ENCODE results near the gene ARL11. TPM values are rescaled to one million over a fixed set of nuclear protein-coding genes. Genes with fewer than 3 reads are reported as not detected.
A peak's percentile ranks its signal among the peaks of the same experiment; 100 is the strongest.

The ARL11 gene
- 0.25 TPM for polyA plus RNA-seq (2013, experiment 1 of 2)
- polyA plus RNA-seq (2013, experiment 2 of 2) = 0.28 TPM

- Histone ChIP-seq H3K23ac (ENCODE audit: low read length) (no peak within 1 kb of the TSS), H3K18ac (ENCODE audit: low read length) (no peak within 1 kb of the TSS), H2BK120ac (ENCODE audit: low read depth, low read length) (no peak within 1 kb of the TSS), H3K27me3 (ENCODE audit: insufficient read depth, low read length, poor library complexity) (no peaks in the 10 kb centered on the region), H3K4me3 (ENCODE audit: low read length) (no peak within 1 kb of the TSS), H3K79me1 (ENCODE audit: low read length) (no peaks in the 10 kb centered on the region), H2BK5ac (ENCODE audit: low read length) (no peak within 1 kb of the TSS), H3K36me3 (ENCODE audit: control insufficient read depth, insufficient read depth, low read length) (no peaks in the 10 kb centered on the region), H3K79me2 (ENCODE audit: control insufficient read depth, insufficient read depth, low read length) (no peaks in the 10 kb centered on the region), H3K4ac (ENCODE audit: low read depth, low read length) (no peak within 1 kb of the TSS), H4K8ac (ENCODE audit: low read depth, low read length) (no peak within 1 kb of the TSS), H3K9ac (ENCODE audit: low read length) (no peak within 1 kb of the TSS), H2AK5ac (ENCODE audit: low read length) (no peak within 1 kb of the TSS), H2BK15ac (replicated peaks; ENCODE audit: low read depth) (no peak within 1 kb of the TSS), H3K4me1 (ENCODE audit: control insufficient read depth, low read depth, low read length) (no peaks in the 10 kb centered on the region), H3K56ac (ENCODE audit: low read length) (peak within 1 kb of the TSS; percentile 70), H3K27ac (ENCODE audit: low read depth, low read length) (no peak within 1 kb of the TSS), H3K4me2 (ENCODE audit: low read length) (peak within 1 kb of the TSS; percentile 27), H4K5ac (ENCODE audit: low read length) (peak within 1 kb of the TSS; percentile 71)
- no CpG with 5 or more reads among the region's 17 CpGs for WGBS (ENCODE audit: extremely low coverage, insufficient coverage, low lambda C conversion rate)
- DNase-seq = peak; percentile 88
Observed at GRCh38 chr13:49627831-49628652, at the start of gene ARL11. Gene ARL11 (plus strand): TSS chr13:49628507. CDS start chr13:49630448, 1,941 bp downstream.

GRCh38 chr13:49579501-49579900 is 48.8 kb upstream of the ARL11 start:
- H3K79me2 ChIP-seq (ENCODE audit: control insufficient read depth, insufficient read depth, low read length) = no peaks in the 10 kb centered on the region
- H4K8ac ChIP-seq (ENCODE audit: low read depth, low read length) = no peak overlapping the region
- no peak overlapping the region for H3K9ac ChIP-seq (ENCODE audit: low read length)
- H4K5ac ChIP-seq (ENCODE audit: low read length) = no peak overlapping the region
- H2BK15ac ChIP-seq (replicated peaks; ENCODE audit: low read depth) = no peak overlapping the region
- no peak overlapping the region for H3K18ac ChIP-seq (ENCODE audit: low read length)
- no peak overlapping the region for H3K56ac ChIP-seq (ENCODE audit: low read length)
- WGBS (ENCODE audit: extremely low coverage, insufficient coverage, low lambda C conversion rate) = no CpG with 5 or more reads among the region's 3 CpGs
- H3K4ac ChIP-seq (ENCODE audit: low read depth, low read length) = no peak overlapping the region
- H2BK120ac ChIP-seq (ENCODE audit: low read depth, low read length) = no peak overlapping the region
- H3K27ac ChIP-seq (ENCODE audit: low read depth, low read length) = no peak overlapping the region
- no peaks in the 10 kb centered on the region for H3K36me3 ChIP-seq (ENCODE audit: control insufficient read depth, insufficient read depth, low read length)
- H3K79me1 ChIP-seq (ENCODE audit: low read length) = peaks cover 3% of the 10 kb centered on the region
- H2BK5ac ChIP-seq (ENCODE audit: low read length) = no peak overlapping the region
- H3K23ac ChIP-seq (ENCODE audit: low read length) = no peak overlapping the region
- no peak overlapping the region for H3K4me3 ChIP-seq (ENCODE audit: low read length)
- no peak overlapping the region for H3K4me2 ChIP-seq (ENCODE audit: low read length)
- no peak for DNase-seq
- no peak overlapping the region for H2AK5ac ChIP-seq (ENCODE audit: low read length)
- H3K27me3 ChIP-seq (ENCODE audit: insufficient read depth, low read length, poor library complexity) = no peaks in the 10 kb centered on the region
- no peaks in the 10 kb centered on the region for H3K4me1 ChIP-seq (ENCODE audit: control insufficient read depth, low read depth, low read length)

- WGBS (ENCODE audit: extremely low coverage, insufficient coverage, low lambda C conversion rate) = no CpG with 5 or more reads among the region's 5 CpGs
- Histone ChIP-seq H3K79me1 (ENCODE audit: low read length) (peaks cover 3% of the 10 kb centered on the region), H2AK5ac (ENCODE audit: low read length) (no peak overlapping the region)
Observed at GRCh38 chr13:49580980-49581680, 47.2 kb upstream of the ARL11 start.

GRCh38 chr13:49584771-49585182 is 43.5 kb upstream of the ARL11 start:
- peaks cover 3% of the 10 kb centered on the region for H3K79me1 ChIP-seq (ENCODE audit: low read length)
- no peak overlapping the region for H2AK5ac ChIP-seq (ENCODE audit: low read length)
- no peak overlapping the region for H4K5ac ChIP-seq (ENCODE audit: low read length)
- H2BK120ac ChIP-seq (ENCODE audit: low read depth, low read length) = no peak overlapping the region
- DNase-seq = peak; percentile 47
- H3K4ac ChIP-seq (ENCODE audit: low read depth, low read length) = no peak overlapping the region
- H3K27ac ChIP-seq (ENCODE audit: low read depth, low read length) = peak overlapping the region; percentile 46
- H3K36me3 ChIP-seq (ENCODE audit: control insufficient read depth, insufficient read depth, low read length) = no peaks in the 10 kb centered on the region
- H3K4me2 ChIP-seq (ENCODE audit: low read length) = peak overlapping the region; percentile 59
- no peaks in the 10 kb centered on the region for H3K79me2 ChIP-seq (ENCODE audit: control insufficient read depth, insufficient read depth, low read length)
- H3K23ac ChIP-seq (ENCODE audit: low read length) = no peak overlapping the region
- H3K18ac ChIP-seq (ENCODE audit: low read length) = no peak overlapping the region
- H3K56ac ChIP-seq (ENCODE audit: low read length) = peak overlapping the region; percentile 96
- no CpG with 5 or more reads among the region's 16 CpGs for whole genome bisulfite sequencing (ENCODE audit: extremely low coverage, insufficient coverage, low lambda C conversion rate)
- no peak overlapping the region for H4K8ac ChIP-seq (ENCODE audit: low read depth, low read length)
- H3K4me3 ChIP-seq (ENCODE audit: low read length) = peak overlapping the region; percentile 90
- no peak overlapping the region for H2BK15ac ChIP-seq (replicated peaks; ENCODE audit: low read depth)
- peak overlapping the region; percentile 93 for H3K9ac ChIP-seq (ENCODE audit: low read length)
- H3K27me3 ChIP-seq (ENCODE audit: insufficient read depth, low read length, poor library complexity) = no peaks in the 10 kb centered on the region
- H3K4me1 ChIP-seq (ENCODE audit: control insufficient read depth, low read depth, low read length) = no peaks in the 10 kb centered on the region
- no peak overlapping the region for H2BK5ac ChIP-seq (ENCODE audit: low read length)

More at GRCh38 chr13:49580980-49581680, 47.2 kb upstream of the ARL11 start:
- no peak overlapping the region for H3K27ac ChIP-seq (ENCODE audit: low read depth, low read length)
- no peaks in the 10 kb centered on the region for H3K27me3 ChIP-seq (ENCODE audit: insufficient read depth, low read length, poor library complexity)
- H3K56ac ChIP-seq (ENCODE audit: low read length) = no peak overlapping the region
- no peak overlapping the region for H3K4me3 ChIP-seq (ENCODE audit: low read length)
- no peak overlapping the region for H3K9ac ChIP-seq (ENCODE audit: low read length)
- no peak overlapping the region for H2BK15ac ChIP-seq (replicated peaks; ENCODE audit: low read depth)
- H3K4me2 ChIP-seq (ENCODE audit: low read length) = no peak overlapping the region
- DNase-seq = no peak
- H3K18ac ChIP-seq (ENCODE audit: low read length) = no peak overlapping the region
- H2BK120ac ChIP-seq (ENCODE audit: low read depth, low read length) = no peak overlapping the region
- no peaks in the 10 kb centered on the region for H3K36me3 ChIP-seq (ENCODE audit: control insufficient read depth, insufficient read depth, low read length)
- H3K4ac ChIP-seq (ENCODE audit: low read depth, low read length) = no peak overlapping the region
- no peak overlapping the region for H2BK5ac ChIP-seq (ENCODE audit: low read length)
- no peak overlapping the region for H3K23ac ChIP-seq (ENCODE audit: low read length)
- H3K4me1 ChIP-seq (ENCODE audit: control insufficient read depth, low read depth, low read length) = no peaks in the 10 kb centered on the region
- H4K8ac ChIP-seq (ENCODE audit: low read depth, low read length) = no peak overlapping the region
- no peaks in the 10 kb centered on the region for H3K79me2 ChIP-seq (ENCODE audit: control insufficient read depth, insufficient read depth, low read length)
- no peak overlapping the region for H4K5ac ChIP-seq (ENCODE audit: low read length)

DNA sequence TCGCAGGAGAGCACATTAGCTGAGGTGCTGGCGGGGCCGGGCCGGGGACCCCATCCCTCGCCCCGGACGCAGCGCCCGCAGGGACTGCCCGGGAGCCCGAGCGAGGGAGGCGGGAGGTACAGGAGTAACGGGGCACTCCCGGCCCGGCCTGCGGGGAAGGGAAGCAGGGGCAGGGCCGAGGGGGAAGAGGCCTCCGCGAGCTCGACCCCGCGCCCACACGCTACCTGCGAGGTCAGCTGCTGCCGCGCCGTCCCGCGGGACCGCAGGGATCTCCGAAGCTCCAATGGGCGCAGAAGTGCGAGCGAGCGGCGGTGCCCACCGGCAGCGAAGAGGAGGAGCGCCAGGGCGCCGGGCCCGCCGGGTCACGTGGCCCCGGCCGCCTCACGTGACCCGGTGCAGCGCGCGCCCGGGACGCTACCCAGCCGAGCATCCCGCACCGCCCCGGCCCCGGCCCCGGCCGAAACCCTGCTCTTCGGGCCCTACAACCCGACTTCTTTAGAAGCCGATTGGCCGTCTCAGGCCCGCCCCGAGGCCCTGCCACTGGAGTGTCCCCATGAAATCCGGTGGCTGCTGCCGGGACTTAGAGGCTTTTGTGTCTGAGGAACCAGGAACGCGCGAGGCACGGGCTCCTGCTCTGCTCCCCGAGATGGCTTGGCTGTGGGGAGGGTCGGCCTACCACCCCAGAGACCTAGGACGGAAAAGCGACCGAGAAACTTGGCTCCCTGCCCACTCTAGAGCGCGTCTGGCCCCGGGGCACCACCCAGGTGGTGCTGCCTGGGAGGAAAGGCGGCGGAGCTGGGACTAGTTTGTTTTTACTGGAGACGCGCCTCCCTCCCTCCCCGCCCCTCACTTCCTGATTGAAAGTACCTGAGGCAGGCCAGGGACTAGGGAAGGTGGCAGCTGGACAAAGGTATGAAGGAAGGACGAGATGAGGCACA is 42.8 kb upstream of the ARL11 start, which contains the start of gene RCBTB1:
RCBTB1 (minus strand) TSS at position 339 of the 938 bp plus-strand sequence. CDS start 18,279 bp downstream, outside the sequence.
- H3K79me1 ChIP-seq (ENCODE audit: low read length) = peaks cover 3% of the 10 kb centered on the region
- H2BK120ac ChIP-seq (ENCODE audit: low read depth, low read length) = no peak within 1 kb of the TSS
- no CpG with 5 or more reads among the region's 87 CpGs for WGBS (ENCODE audit: extremely low coverage, insufficient coverage, low lambda C conversion rate)
- no peaks in the 10 kb centered on the region for H3K79me2 ChIP-seq (ENCODE audit: control insufficient read depth, insufficient read depth, low read length)
- H3K36me3 ChIP-seq (ENCODE audit: control insufficient read depth, insufficient read depth, low read length) = no peaks in the 10 kb centered on the region
- peak within 1 kb of the TSS; percentile 93 for H3K9ac ChIP-seq (ENCODE audit: low read length)
- peak within 1 kb of the TSS; percentile 66 for H3K4ac ChIP-seq (ENCODE audit: low read depth, low read length)
- no peak within 1 kb of the TSS for H2AK5ac ChIP-seq (ENCODE audit: low read length)
- peak within 1 kb of the TSS; percentile 93 for H4K8ac ChIP-seq (ENCODE audit: low read depth, low read length)
- H3K27ac ChIP-seq (ENCODE audit: low read depth, low read length) = peak within 1 kb of the TSS; percentile 79
- no peaks in the 10 kb centered on the region for H3K27me3 ChIP-seq (ENCODE audit: insufficient read depth, low read length, poor library complexity)
- peak within 1 kb of the TSS; percentile 25 for H3K18ac ChIP-seq (ENCODE audit: low read length)
- no peaks in the 10 kb centered on the region for H3K4me1 ChIP-seq (ENCODE audit: control insufficient read depth, low read depth, low read length)
- H2BK15ac ChIP-seq (replicated peaks; ENCODE audit: low read depth) = no peak within 1 kb of the TSS
- peak within 1 kb of the TSS; percentile 97 for H3K56ac ChIP-seq (ENCODE audit: low read length)
- H3K23ac ChIP-seq (ENCODE audit: low read length) = no peak within 1 kb of the TSS
- H2BK5ac ChIP-seq (ENCODE audit: low read length) = no peak within 1 kb of the TSS
- peak within 1 kb of the TSS; percentile 90 for H3K4me3 ChIP-seq (ENCODE audit: low read length)
- peak within 1 kb of the TSS; percentile 85 for H3K4me2 ChIP-seq (ENCODE audit: low read length)
- H4K5ac ChIP-seq (ENCODE audit: low read length) = peak within 1 kb of the TSS; percentile 94
- DNase-seq = peak; percentile 81

Measured in mesendoderm (in vitro differentiated cells).